GM12878 (cell line): Measurements from ENCODE around the gene CDK7. TPM values are rescaled to one million over a fixed set of nuclear protein-coding genes. Genes with fewer than 3 reads are reported as not detected.

Source experiments
- E2F8 ChIP-seq: fragments of 450-650 bp; IDR thresholded peaks from 2 replicates; pipeline ENCODE4 v1.6.1; 2018; ENCODE audit warnings: mild to moderate bottlenecking, low read depth, moderate library complexity; ENCODE audit not compliant: partially characterized antibody
- E4F1 ChIP-seq: fragments of 450-650 bp; IDR thresholded peaks from 2 replicates; pipeline ENCODE4 v1.6.1; 2018; ENCODE audit warnings: borderline replicate concordance, mild to moderate bottlenecking; ENCODE audit not compliant: partially characterized antibody
- IKZF2 ChIP-seq, 2 experiments: fragments of 450-650 bp; IDR thresholded peaks; 2 replicates each; pipeline ENCODE4 v1.6.1; 2017; ENCODE audit warnings: mild to moderate bottlenecking in 2 of 2, moderate library complexity in 2 of 2
- IRF3 ChIP-seq: fragments of 450-650 bp; IDR thresholded peaks from 2 replicates; pipeline ENCODE4 v1.6.1; 2014; ENCODE audit warnings: mild to moderate bottlenecking
- IRF5 ChIP-seq: fragments of 450-650 bp; IDR thresholded peaks from 2 replicates; pipeline ENCODE4 v1.6.1; 2017; ENCODE audit warnings: borderline replicate concordance
- MTA2 ChIP-seq: fragments of 450-650 bp; IDR thresholded peaks from 2 replicates; pipeline ENCODE4 v1.6.1; 2016; ENCODE audit warnings: low read depth, mild to moderate bottlenecking, moderate library complexity
- NR2C1 ChIP-seq: fragments of 450-650 bp; IDR thresholded peaks from 2 replicates; pipeline ENCODE4 v1.6.1; 2017; ENCODE audit warnings: antibody characterized with exemption, mild to moderate bottlenecking, moderate library complexity
- SMAD5 ChIP-seq: IDR thresholded peaks from 2 replicates; pipeline ENCODE4 v1.6.1; 2016; ENCODE audit warnings: antibody characterized with exemption, low read depth
- SUPT20H ChIP-seq: IDR thresholded peaks from 2 replicates; pipeline ENCODE4 v1.6.1; 2011; ENCODE audit warnings: low read depth, mild to moderate bottlenecking, low read length, moderate library complexity, borderline replicate concordance; ENCODE audit not compliant: control insufficient read depth
- polyA plus RNA-seq, 11 experiments: library from polyadenylated mRNA; depleted of rRNA in 4 of 11; unstranded in 6 of 11; stranded (reverse) in 5 of 11; fragments of >200 nt; fragmentation: Nextera tagmentation in 4 of 11; fragmentation: Illumina TruSeq in 1 of 11; extraction: Ambion mirVana in 4 of 11; extraction: Trizol in 1 of 11; gene quantifications; 1 replicate in 1 of 11; 2 replicates in 10 of 11; pipeline versions ENCODE4 v1.2.1 to v1.2.3, GENCODE V29; 2011 to 2016; ENCODE audit warnings: inconsistent platforms in 2 of 11, missing spikeins in 2 of 11, low read depth in 1 of 11
- total RNA-seq, 4 experiments: library from RNA; depleted of rRNA in 3 of 4; stranded (reverse); fragments of >200 nt in 3 of 4; fragmentation: Illumina TruSeq in 1 of 4; extraction: Trizol in 1 of 4; gene quantifications; 2 replicates each; pipeline versions ENCODE4 v1.2.1 to v1.2.3, GENCODE V29; 2013 to 2021

Gene CDK7
- total and polyA plus RNA-seq, 10 of the 15 experiments (the other 5 are each of a cell fraction or from before 2014, with no cell fraction given): 26.0 to 93.9 (median 43.0) TPM

- no peak for TF ChIP-seq IRF3
- TF ChIP-seq SUPT20H: no peak
- TF ChIP-seq MTA2: no peak
- TF ChIP-seq E2F8: no peak
- TF ChIP-seq IRF5: no peak
- no peak for TF ChIP-seq IKZF2 (IDR thresholded peaks at IDR 0.05)
- TF ChIP-seq NR2C1: no peak
- TF ChIP-seq SMAD5: no peak
- TF ChIP-seq E4F1: no peak
- TF ChIP-seq, all 136 proteins: peak for 0
These were observed 78.7 kb downstream of the CDK7 start (continued) for GRCh38 chr5:69313428-69313827.
